Mesothelial cell of epicardium (in vitro differentiated cells): ENCODE results near the gene DENND4C. TPM values are rescaled to one million over a fixed set of nuclear protein-coding genes. Genes with fewer than 3 reads are reported as not detected.

Source experiments
- DNase-seq, 2 experiments: peaks; one replicate each; pipeline ENCODE4 v3.0.0; 2021; ENCODE audit warnings: low spot score in 2 of 2; ENCODE audit not compliant: unreplicated experiment in 2 of 2
- H3K27ac Mint-ChIP-seq: 2 replicates; pipeline ENCODE4 v1.8.0; 2021; ENCODE audit warnings: mixed read lengths
- H3K27me3 Mint-ChIP-seq: 2 replicates; pipeline ENCODE4 v1.8.0; 2021; ENCODE audit warnings: low read depth, mixed read lengths
- H3K36me3 Mint-ChIP-seq: 2 replicates; pipeline ENCODE4 v1.8.0; 2021; ENCODE audit warnings: mixed read lengths
- H3K4me1 Mint-ChIP-seq: 2 replicates; pipeline ENCODE4 v1.8.0; 2021; ENCODE audit warnings: mixed read lengths
- H3K4me3 Mint-ChIP-seq: 2 replicates; pipeline ENCODE4 v1.8.0; 2021; ENCODE audit warnings: mild to moderate bottlenecking, moderate library complexity, mixed read lengths
- H3K9me3 Mint-ChIP-seq: 2 replicates; pipeline ENCODE4 v1.8.0; 2021; ENCODE audit warnings: mixed read lengths
- CTCF ChIP-seq: fragments of 200-600 bp; sonication (generic); IDR thresholded peaks from one replicate; pipeline ENCODE4 v1.5.0; 2021; ENCODE audit warnings: antibody characterized with exemption; ENCODE audit not compliant: unreplicated experiment
- total RNA-seq: library from RNA; stranded (reverse); gene quantifications from 3 replicates; pipeline ENCODE4 v1.2.1, GENCODE V29; 2021

The DENND4C gene
- total RNA-seq, 1 donor from 2014 or later: 73.9 TPM

- Mint-ChIP-seq H3K9me3 (no peaks in the 10 kb centered on the region), H3K4me3 (no peak overlapping the region), H3K36me3 (peaks cover 5% of the 10 kb centered on the region), H3K27me3 (no peaks in the 10 kb centered on the region), H3K27ac (peak overlapping the region; percentile 36), H3K4me1 (peaks cover 48% of the 10 kb centered on the region)
- no peak for TF ChIP-seq CTCF
- no peak for DNase-seq
These were observed 31.5 kb upstream of the DENND4C start for GRCh38 chr9:19199012-19199411.

- no peak for TF ChIP-seq CTCF
- peaks cover 2% of the 10 kb centered on the region for H3K36me3 Mint-ChIP-seq
- DNase-seq: no peak
- H3K9me3 Mint-ChIP-seq: no peaks in the 10 kb centered on the region
- H3K27ac Mint-ChIP-seq: peak overlapping the region; percentile 7
- no peaks in the 10 kb centered on the region for H3K27me3 Mint-ChIP-seq
- H3K4me1 Mint-ChIP-seq: peaks cover 43% of the 10 kb centered on the region
- H3K4me3 Mint-ChIP-seq: no peak overlapping the region
These were observed 30.3 kb upstream of the DENND4C start for GRCh38 chr9:19200229-19200628.

- H3K27ac Mint-ChIP-seq: peak overlapping the region; percentile 92
- DNase-seq: peak in 1 of 2 experiments; percentile 58
- no peaks in the 10 kb centered on the region for H3K36me3 Mint-ChIP-seq
- H3K4me1 Mint-ChIP-seq: peaks cover 48% of the 10 kb centered on the region
- peak overlapping the region; percentile 5 for H3K4me3 Mint-ChIP-seq
- H3K9me3 Mint-ChIP-seq: no peaks in the 10 kb centered on the region
- H3K27me3 Mint-ChIP-seq: no peaks in the 10 kb centered on the region
- TF ChIP-seq CTCF: no peak
These were observed 28.3 kb upstream of the DENND4C start for GRCh38 chr9:19201899-19202891.

- Mint-ChIP-seq H3K27ac (peak overlapping the region; percentile 78), H3K36me3 (no peaks in the 10 kb centered on the region), H3K4me1 (peaks cover 55% of the 10 kb centered on the region), H3K4me3 (no peak overlapping the region), H3K9me3 (no peaks in the 10 kb centered on the region), H3K27me3 (no peaks in the 10 kb centered on the region)
- TF ChIP-seq CTCF: no peak
- DNase-seq: no peak
These were observed 27.4 kb upstream of the DENND4C start for GRCh38 chr9:19203058-19203457.

- Mint-ChIP-seq H3K27me3 (no peaks in the 10 kb centered on the region), H3K36me3 (no peaks in the 10 kb centered on the region), H3K27ac (peak overlapping the region; percentile 86), H3K9me3 (no peaks in the 10 kb centered on the region), H3K4me3 (peak overlapping the region; percentile 19), H3K4me1 (peaks cover 34% of the 10 kb centered on the region)
- no peak for TF ChIP-seq CTCF
- no peak for DNase-seq
These were observed 21.8 kb upstream of the DENND4C start for GRCh38 chr9:19208653-19209052.
